B cell (primary cell): ENCODE results near the gene MAPT. TPM values are rescaled to one million over a fixed set of nuclear protein-coding genes. Genes with fewer than 3 reads are reported as not detected.

ENCODE experiments used
- ATAC-seq: fragments of 200-7000 bp; cut with Tn5 transposase; one replicate; pipeline ENCODE4 v1.10.0; 2021; ENCODE audit warnings: low read depth, mild to moderate bottlenecking, moderate number of reproducible peaks, moderate library complexity
- CTCF ChIA-PET: fragments of 350-600 bp; sonication (Branson Sonifier 250); formaldehyde crosslinking; loops from one replicate; lab custom pipeline; 2021; ENCODE audit warnings: antibody characterized with exemption, inconsistent platforms; lab: Charles Lee
- POLR2A ChIA-PET: fragments of 350-600 bp; sonication (Branson Sonifier 250); formaldehyde crosslinking; loops from one replicate; lab custom pipeline; 2021; ENCODE audit warnings: antibody characterized with exemption; lab: Charles Lee
- DNase-seq: peaks from one replicate; pipeline ENCODE4 v3.0.0; 2013
- H2AFZ ChIP-seq: 2 replicates; pipeline ENCODE4 v1.6.1; 2012; ENCODE audit warnings: mild to moderate bottlenecking, low read depth, low read length; ENCODE audit not compliant: insufficient read depth, poor library complexity, severe bottlenecking
- H3K27ac ChIP-seq, 2 donors: 1 replicate in 1 of 2; 2 replicates in 1 of 2; pipeline ENCODE4 v1.5.1; 2012 to 2013; ENCODE audit warnings: low read length in 2 of 2, mild to moderate bottlenecking in 2 of 2, moderate library complexity in 1 of 2
- H3K27me3 ChIP-seq, 4 experiments: fragments of 200-600 bp in 1 of 4; sonication (generic) in 1 of 4; replicated peaks in 1 of 4; 1 replicate in 2 of 4; 2 replicates in 2 of 4; pipeline versions ENCODE4 v1.6.1 to v1.7.0; 2013 to 2016; ENCODE audit warnings: low read length in 3 of 4, mild to moderate bottlenecking in 2 of 4, mixed read lengths in 1 of 4, moderate library complexity in 1 of 4; ENCODE audit not compliant: insufficient read depth in 4 of 4, control insufficient read depth in 3 of 4; ENCODE audit errors: control extremely low read depth in 1 of 4
- H3K36me3 ChIP-seq, 2 experiments: replicated peaks in 1 of 2; 1 replicate in 1 of 2; 2 replicates in 1 of 2; pipeline versions ENCODE4 v1.6.1 to v1.7.1; 2013; ENCODE audit warnings: low read length in 1 of 2; ENCODE audit not compliant: insufficient read depth in 2 of 2, control insufficient read depth in 1 of 2; ENCODE audit errors: control extremely low read depth in 1 of 2, extremely low read depth in 1 of 2
- H3K4me1 ChIP-seq, 2 donors: fragments of 200-600 bp in 1 of 2; sonication (generic) in 1 of 2; 1 replicate in 1 of 2; 2 replicates in 1 of 2; pipeline versions ENCODE4 v1.5.1 to v1.6.1; 2013 to 2017; ENCODE audit warnings: low read length in 2 of 2; ENCODE audit not compliant: control insufficient read depth in 2 of 2, insufficient read depth in 2 of 2
- H3K4me2 ChIP-seq: replicated peaks from 2 replicates; pipeline ENCODE3; 2012; ENCODE audit warnings: mild to moderate bottlenecking, low read depth, low read length; ENCODE audit not compliant: poor library complexity, severe bottlenecking
- H3K4me3 ChIP-seq, 5 experiments: fragments of 200-600 bp in 1 of 5; sonication (generic) in 1 of 5; 1 replicate in 3 of 5; 2 replicates in 2 of 5; pipeline versions ENCODE4 v1.5.1 to v1.7.0; 2011 to 2016; ENCODE audit warnings: low read length in 4 of 5, mild to moderate bottlenecking in 4 of 5, low read depth in 2 of 5, control low read depth in 1 of 5, moderate library complexity in 1 of 5; ENCODE audit not compliant: insufficient read depth in 1 of 5; ENCODE audit errors: control extremely low read depth in 1 of 5, extremely low read depth in 1 of 5
- H3K79me2 ChIP-seq: fragments of 200-600 bp; sonication (generic); one replicate; pipeline ENCODE4 v1.6.0; 2016; ENCODE audit warnings: low read length; ENCODE audit not compliant: control insufficient read depth, insufficient read depth
- H3K9ac ChIP-seq: fragments of 200-600 bp; sonication (generic); 2 replicates; pipeline ENCODE4 v1.6.1; 2017; ENCODE audit warnings: mild to moderate bottlenecking, low read length, moderate library complexity
- H3K9me3 ChIP-seq, 3 donors: one replicate each; pipeline versions ENCODE4 v1.6.1 to v1.7.1; 2013; ENCODE audit warnings: low read length in 2 of 3; ENCODE audit not compliant: control insufficient read depth in 2 of 3, insufficient read depth in 1 of 3; ENCODE audit errors: control extremely low read depth in 1 of 3
- H4K20me1 ChIP-seq: 2 replicates; pipeline ENCODE4 v1.6.0; 2012; ENCODE audit warnings: mild to moderate bottlenecking, low read length; ENCODE audit not compliant: insufficient read depth, control insufficient read depth, poor library complexity, severe bottlenecking
- H3K27ac Mint-ChIP-seq: one replicate; pipeline ENCODE4 v1.8.0; 2021; ENCODE audit warnings: mixed read lengths
- H3K27me3 Mint-ChIP-seq: one replicate; pipeline ENCODE4 v1.8.0; 2021; ENCODE audit warnings: mixed read lengths
- H3K4me1 Mint-ChIP-seq: one replicate; pipeline ENCODE4 v1.8.0; 2021; ENCODE audit warnings: mixed read lengths
- H3K4me3 Mint-ChIP-seq: one replicate; pipeline ENCODE4 v1.8.0; 2021; ENCODE audit warnings: mixed read lengths
- H3K9me3 Mint-ChIP-seq: one replicate; pipeline ENCODE4 v1.8.0; 2022; ENCODE audit warnings: mixed read lengths; ENCODE audit not compliant: insufficient read depth
- CTCF ChIP-seq: fragments of 200-600 bp; IDR thresholded peaks from one replicate; pipeline ENCODE4 v1.8.0; 2022; ENCODE audit warnings: antibody characterized with exemption, mild to moderate bottlenecking
- EZH2 ChIP-seq: IDR thresholded peaks from 2 replicates; pipeline ENCODE4 v1.6.1; 2012; ENCODE audit warnings: borderline replicate concordance, low read depth, mild to moderate bottlenecking, moderate library complexity, low read length; ENCODE audit not compliant: insufficient read depth, poor library complexity, severe bottlenecking
- WGBS: methylation state at CpG from one replicate; pipeline ENCODE4 v1.1.5; 2013; ENCODE audit warnings: missing lambda C conversion rate; ENCODE audit not compliant: insufficient coverage; 5-methylcytosine and 5-hydroxymethylcytosine counted together
- intact Hi-C: fragments of 100-400 bp; cut with micrococcal nuclease; formaldehyde crosslinking; loops from one replicate; pipeline ENCODE4 v1.10.0; 2022
- polyA plus RNA-seq: library from polyadenylated mRNA; depleted of rRNA; stranded (reverse); fragments of >200 nt; gene quantifications from 2 replicates; pipeline ENCODE4 v1.2.3, GENCODE V29; 2012
- total RNA-seq, 2 donors: library from RNA; stranded (reverse); fragments of 120-200 nt in 1 of 2; gene quantifications; 1 replicate in 1 of 2; 2 replicates in 1 of 2; pipeline versions ENCODE4 v1.2.3 to v1.2.4, GENCODE V29; 2013 to 2022

The MAPT gene
- total and polyA plus RNA-seq, 2 donors (not counting 1 experiment from before 2014, with no cell fraction given) = 0.13 to 0.20 TPM

GRCh38 chr17:45990886-45991285 lies 96.5 kb downstream of the MAPT start:
- Histone ChIP-seq H3K36me3 (no peaks in the 10 kb centered on the region), H3K4me3 (no peak overlapping the region), H3K4me2 (no peak overlapping the region), H3K27ac (no peak overlapping the region), H3K27me3 (no peaks in the 10 kb centered on the region), H2AFZ (no peak overlapping the region), H4K20me1 (no peaks in the 10 kb centered on the region), H3K9ac (no peak overlapping the region), H3K79me2 (no peaks in the 10 kb centered on the region), H3K9me3 (no peaks in the 10 kb centered on the region), H3K4me1 (no peaks in the 10 kb centered on the region)
- intact Hi-C loops = no loop called here
- WGBS = 100% methylated on average over 3 of the region's 6 CpGs
- POLR2A ChIA-PET = no interaction called here
- H3K9me3 Mint-ChIP-seq = no peaks in the 10 kb centered on the region
- no peak overlapping the region for H3K27ac Mint-ChIP-seq
- TF ChIP-seq EZH2 = no peak
- TF ChIP-seq CTCF = no peak
- no peaks in the 10 kb centered on the region for H3K4me1 Mint-ChIP-seq
- H3K4me3 Mint-ChIP-seq = no peak overlapping the region
- no peaks in the 10 kb centered on the region for H3K27me3 Mint-ChIP-seq
- no peak for DNase-seq
- CTCF ChIA-PET = interaction anchor here (0.7 to 1.3 kb wide), 4 partner anchors 11 to 1374 kb away, joined by 4 to 5 read pairs (median 4); no protein-coding TSS in a partner anchor
- no peak for ATAC-seq

- intact Hi-C loops = no loop called here
- H3K4me2 ChIP-seq = no peak overlapping the region
- no peak overlapping the region for H3K9ac ChIP-seq
- H3K79me2 ChIP-seq = no peaks in the 10 kb centered on the region
- H3K9me3 Mint-ChIP-seq = no peaks in the 10 kb centered on the region
- no peaks in the 10 kb centered on the region for H3K27me3 Mint-ChIP-seq
- H3K4me3 Mint-ChIP-seq = no peak overlapping the region
- no peaks in the 10 kb centered on the region for H3K4me1 Mint-ChIP-seq
- ATAC-seq (no peak), DNase-seq (no peak)
- no peaks in the 10 kb centered on the region for H3K36me3 ChIP-seq
- no peaks in the 10 kb centered on the region for H3K9me3 ChIP-seq
- H3K27ac Mint-ChIP-seq = no peak overlapping the region
- no peak overlapping the region for H3K4me3 ChIP-seq
- ChIA-PET CTCF (interaction anchor here (0.7 to 1.2 kb wide), 2 partner anchors 42 to 1374 kb away, joined by 5 read pairs; no protein-coding TSS in a partner anchor), POLR2A (no interaction called here)
- TF ChIP-seq EZH2 = no peak
- no peak for TF ChIP-seq CTCF
- no peak overlapping the region for H2AFZ ChIP-seq
- no peak overlapping the region for H3K27ac ChIP-seq
- H4K20me1 ChIP-seq = no peaks in the 10 kb centered on the region
- WGBS = 95% methylated on average over 4 of the region's 10 CpGs
- no peaks in the 10 kb centered on the region for H3K4me1 ChIP-seq
- H3K27me3 ChIP-seq = no peaks in the 10 kb centered on the region
These were observed 97.0 kb downstream of the MAPT start for GRCh38 chr17:45991341-45991740.
